GM21381 (cell line): Measurements from ENCODE around the gene FSTL4.

ENCODE experiments used
- ATAC-seq: cut with Tn5 transposase; IDR thresholded peaks from one replicate; pipeline ENCODE4 v1.9.1; 2021; ENCODE audit warnings: mild to moderate bottlenecking, moderate library complexity; ENCODE audit not compliant: unreplicated experiment

Gene FSTL4

GRCh38 chr5:133434336-133434735 lies 178.0 kb downstream of the FSTL4 start:
- ATAC-seq, result no peak

GRCh38 chr5:133433641-133434040 lies 178.7 kb downstream of the FSTL4 start:
- no peak for ATAC-seq

- ATAC-seq, result no peak
These were observed 179.3 kb downstream of the FSTL4 start for GRCh38 chr5:133432956-133433532.

GRCh38 chr5:133431326-133431865 lies 180.9 kb downstream of the FSTL4 start:
- ATAC-seq, result no peak

- no peak for ATAC-seq
These were observed 182.2 kb downstream of the FSTL4 start for GRCh38 chr5:133430095-133430494.

GRCh38 chr5:133429046-133429445 lies 183.3 kb downstream of the FSTL4 start:
- ATAC-seq, result no peak

GRCh38 chr5:133428072-133428660 lies 184.2 kb downstream of the FSTL4 start:
- no peak for ATAC-seq

- ATAC-seq, result no peak
These were observed 185.1 kb downstream of the FSTL4 start for GRCh38 chr5:133427121-133427777.

GRCh38 chr5:133426264-133426663 lies 186.1 kb downstream of the FSTL4 start:
- no peak for ATAC-seq

- no peak for ATAC-seq
These were observed 186.6 kb downstream of the FSTL4 start for GRCh38 chr5:133425764-133426163.

- no peak for ATAC-seq
These were observed 187.1 kb downstream of the FSTL4 start for GRCh38 chr5:133425222-133425621.

- peak; percentile 58 for ATAC-seq
These were observed 188.6 kb downstream of the FSTL4 start for GRCh38 chr5:133423618-133424282.

- no peak for ATAC-seq
These were observed 189.2 kb downstream of the FSTL4 start for GRCh38 chr5:133423011-133423617.

GRCh38 chr5:133421806-133422205 lies 190.5 kb downstream of the FSTL4 start:
- no peak for ATAC-seq

- ATAC-seq, result no peak
These were observed 190.9 kb downstream of the FSTL4 start for GRCh38 chr5:133421394-133421793.

GRCh38 chr5:133420440-133421301 lies 191.7 kb downstream of the FSTL4 start:
- ATAC-seq, result no peak

- no peak for ATAC-seq
These were observed 196.4 kb downstream of the FSTL4 start for GRCh38 chr5:133415906-133416305.

- ATAC-seq, result no peak
These were observed 196.8 kb downstream of the FSTL4 start for GRCh38 chr5:133415506-133415905.

- ATAC-seq, result no peak
These were observed 199.7 kb downstream of the FSTL4 start for GRCh38 chr5:133412661-133413060.

GRCh38 chr5:133410335-133410828 lies 202.0 kb downstream of the FSTL4 start:
- ATAC-seq, result no peak
